C1 segment of cervical spinal cord (tissue), 14 donors: ENCODE results near the gene ENPP7.
"Not testable (repeated sequence)": the region's sequence is repeated elsewhere in the genome, so short reads cannot be mapped to it uniquely, and the experiment has no call there.

Source experiments
- DNase-seq, 14 donors: peaks; one replicate each; lab custom pipeline; 2025; lab: John Stamatoyannopoulos, UW

The ENPP7 gene

GRCh38 chr17:79748295-79749099 lies 17.8 kb downstream of the ENPP7 start:
- DNase-seq: no peak

- no peak for DNase-seq
Observed at GRCh38 chr17:79749156-79749815, 18.5 kb downstream of the ENPP7 start.

DNA sequence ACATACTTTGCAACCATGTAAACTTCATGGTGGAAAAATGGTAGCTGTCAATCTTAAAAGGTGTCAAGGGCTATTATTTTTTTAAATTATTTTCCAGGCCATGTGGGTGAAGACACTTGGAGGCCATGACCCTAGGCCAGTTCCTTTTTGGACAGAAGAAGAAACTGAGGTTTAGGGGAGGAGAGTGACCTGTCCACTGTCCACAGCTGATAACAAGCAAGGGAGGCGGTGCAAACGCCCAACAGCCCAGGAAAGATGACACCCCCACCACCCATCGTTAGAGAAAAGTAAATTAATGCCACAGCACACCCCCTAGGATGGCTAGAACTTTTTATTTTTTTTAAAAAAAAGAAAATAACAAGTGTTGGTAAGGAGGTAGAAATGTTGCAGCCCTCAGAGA lies 19.2 kb downstream of the ENPP7 start:
- no peak for DNase-seq

DNA sequence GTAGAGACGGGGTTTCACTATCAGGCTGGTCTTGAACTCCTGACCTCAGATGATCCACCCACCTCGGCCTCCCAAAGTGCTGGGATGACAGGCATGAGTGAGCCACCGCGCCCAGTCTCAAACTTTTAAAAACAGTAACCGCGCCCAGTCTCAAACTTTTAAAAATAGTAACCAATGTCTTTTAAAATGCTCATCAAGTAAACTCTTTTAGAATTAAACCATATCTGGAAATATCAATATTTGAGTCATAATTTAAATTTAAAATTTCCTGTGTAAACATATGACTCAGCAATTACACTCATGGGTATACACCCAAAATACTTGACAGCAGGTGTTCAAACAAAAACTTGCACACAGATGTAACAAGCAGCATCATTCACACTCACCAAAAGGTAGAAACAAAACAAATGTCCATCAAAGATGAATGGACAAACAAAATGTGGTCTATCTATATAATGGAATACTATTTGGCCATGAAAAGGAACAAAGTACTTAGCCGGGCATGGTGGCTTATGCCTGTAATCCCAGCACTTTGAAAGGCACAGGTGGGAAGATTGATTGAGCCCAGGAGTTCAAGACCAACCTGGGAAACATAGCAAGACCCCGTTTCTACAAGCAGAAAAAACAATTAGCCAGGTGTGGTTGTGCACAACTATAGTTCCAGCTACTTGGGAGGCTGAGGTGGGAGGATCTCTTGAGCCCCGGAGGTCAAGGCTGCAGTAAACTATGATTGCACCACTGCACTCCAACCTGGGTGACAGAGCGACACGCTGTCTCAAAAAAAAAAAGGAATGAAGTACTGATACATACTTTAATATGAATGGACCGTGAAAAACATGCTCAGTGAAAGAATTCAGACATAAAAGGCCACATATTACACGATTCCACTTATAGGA lies 20.2 kb downstream of the ENPP7 start:
- no peak for DNase-seq

DNA sequence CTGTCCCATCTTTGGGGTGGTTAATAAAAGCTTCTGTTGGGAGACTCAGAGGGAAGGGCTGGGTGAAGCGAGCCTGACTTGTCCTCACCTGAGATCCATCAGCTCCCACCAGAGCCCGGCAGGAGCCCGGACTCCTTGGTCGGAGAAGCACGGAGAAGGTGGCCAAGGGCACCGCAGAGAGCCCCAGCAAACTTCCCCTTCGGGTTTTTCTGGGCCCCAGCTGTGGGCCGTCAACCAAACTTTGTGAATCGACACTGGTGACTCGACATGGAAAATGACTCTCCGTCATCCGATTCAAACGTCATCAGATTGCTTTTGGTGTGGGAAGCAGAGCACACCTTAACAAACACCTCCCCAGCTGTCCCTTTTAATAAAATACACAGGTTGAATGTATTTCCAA lies 21.4 kb downstream of the ENPP7 start:
- DNase-seq: no peak

- DNase-seq: no peak
Observed at GRCh38 chr17:79754370-79754769, 23.6 kb downstream of the ENPP7 start.

DNA sequence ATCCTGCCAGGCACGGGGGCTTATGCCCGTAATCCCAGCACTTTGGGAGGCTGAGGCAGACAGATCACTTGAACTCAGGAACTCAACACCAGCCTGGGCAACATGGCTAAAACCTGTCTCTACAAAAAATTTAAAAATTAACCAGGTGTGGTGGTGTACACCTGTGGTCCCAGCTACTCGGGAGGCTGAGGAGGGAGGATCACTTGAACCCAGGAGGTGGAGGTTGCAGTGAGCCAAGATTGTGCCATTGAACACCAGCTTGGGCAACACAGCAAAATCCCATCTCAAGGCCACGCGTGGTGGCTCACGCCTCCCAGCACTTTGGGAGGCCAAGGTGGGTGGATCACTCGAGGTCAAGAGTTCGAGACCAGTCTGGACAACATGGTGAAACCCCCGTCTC lies 24.2 kb downstream of the ENPP7 start:
- not testable (repeated sequence) for DNase-seq

DNA sequence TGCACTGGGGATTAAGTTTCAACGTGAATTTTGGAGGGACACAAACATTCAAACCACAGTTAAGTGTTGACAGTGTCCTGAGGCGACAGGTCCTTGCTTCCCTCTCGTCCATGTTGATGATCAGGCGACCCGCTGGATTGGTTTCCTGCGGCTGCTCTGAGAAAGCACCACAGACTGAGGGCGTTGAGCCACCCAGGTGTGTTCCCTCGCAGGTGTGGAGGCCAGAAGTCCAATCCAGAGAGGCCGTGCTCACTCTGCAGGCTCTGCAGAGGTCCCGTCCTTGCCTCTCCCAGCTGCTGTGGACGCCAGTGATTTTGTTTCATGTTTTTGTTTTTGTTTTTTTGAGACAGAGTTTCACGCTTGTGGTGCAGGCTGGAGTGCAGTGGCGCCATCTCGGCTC lies 24.8 kb downstream of the ENPP7 start:
- no peak for DNase-seq

DNA sequence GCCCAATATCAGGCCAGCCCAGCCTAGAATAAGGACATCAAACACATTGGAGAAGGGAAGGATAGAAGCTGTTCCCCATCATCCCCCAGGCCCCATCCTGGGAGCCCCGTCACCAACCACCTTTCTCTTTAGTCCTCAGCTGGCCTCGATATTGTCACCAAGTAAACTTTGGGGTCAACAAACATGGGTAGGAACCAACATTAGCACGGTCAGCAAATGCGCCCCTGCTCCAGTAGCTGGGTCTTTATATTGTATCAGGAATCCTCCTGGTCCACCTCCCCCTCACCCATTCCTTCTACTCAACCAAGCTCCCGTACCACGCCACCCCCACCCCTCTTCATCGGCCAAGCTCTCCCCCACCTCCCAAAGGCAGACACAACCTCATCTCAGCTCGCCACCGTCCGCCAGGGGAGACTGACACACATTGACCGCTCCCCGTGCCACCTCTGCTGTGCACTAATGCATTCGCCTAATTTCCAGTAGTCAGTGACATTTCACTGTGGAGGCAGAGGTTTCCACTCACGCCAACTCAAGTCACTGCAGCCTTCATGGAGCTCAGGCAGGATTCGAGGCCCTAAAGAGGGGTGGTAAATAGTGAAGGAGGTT lies 26.5 kb downstream of the ENPP7 start:
- DNase-seq: no peak

DNA sequence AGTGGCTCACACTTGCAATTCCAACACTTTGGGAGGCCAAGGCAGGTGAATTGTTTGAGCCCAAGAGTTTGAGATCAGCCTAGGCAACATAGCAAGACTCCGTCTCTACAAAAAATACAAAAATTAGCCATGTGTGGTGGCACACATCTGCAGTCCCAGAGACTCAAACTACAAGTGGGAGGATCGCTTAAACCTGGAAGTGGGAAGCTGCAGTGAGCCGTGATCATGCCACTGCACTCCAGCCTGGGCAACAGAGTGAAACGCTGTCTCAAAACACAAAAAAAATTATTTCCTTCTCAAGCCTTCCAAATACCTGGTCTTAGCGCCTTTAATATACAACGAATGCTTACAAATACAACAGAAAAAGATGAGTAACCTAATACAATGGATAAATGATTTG lies 27.5 kb downstream of the ENPP7 start:
- no peak for DNase-seq

- DNase-seq: no peak
Observed at GRCh38 chr17:79760197-79760906, 29.6 kb downstream of the ENPP7 start.

DNA sequence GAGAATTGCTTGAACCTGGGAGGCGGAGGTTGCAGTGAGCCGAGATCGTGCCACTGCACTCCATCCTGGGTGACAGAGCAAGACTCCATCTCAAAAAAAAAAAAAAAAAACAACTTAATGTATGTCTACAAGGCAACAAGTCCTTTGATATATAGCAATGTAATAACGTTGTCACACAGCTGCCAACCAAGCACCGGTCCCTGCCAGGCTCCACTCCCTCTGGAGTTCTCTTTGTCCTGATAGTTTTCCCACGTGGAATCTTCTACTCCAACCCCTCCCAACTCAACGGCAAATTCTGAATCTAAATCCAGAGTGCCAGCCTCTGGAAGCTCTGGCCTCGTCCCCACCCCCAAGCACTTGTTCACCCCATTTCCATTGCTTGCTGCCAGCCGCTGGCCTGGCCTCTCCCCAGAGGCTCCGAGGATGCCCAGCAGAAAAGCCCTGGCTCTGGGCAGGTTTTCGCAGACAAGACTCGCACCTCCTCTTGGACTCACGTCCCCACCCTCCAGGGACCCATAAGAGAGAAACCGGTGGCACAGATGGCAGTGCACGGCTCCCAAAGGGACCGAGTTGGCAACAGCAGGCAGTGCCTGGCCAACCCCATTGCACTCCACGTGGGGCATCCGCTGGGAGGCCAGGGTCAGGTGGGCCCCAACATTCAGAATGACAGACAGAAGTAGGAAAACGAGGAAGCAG lies 31.3 kb downstream of the ENPP7 start:
- no peak for DNase-seq

DNA sequence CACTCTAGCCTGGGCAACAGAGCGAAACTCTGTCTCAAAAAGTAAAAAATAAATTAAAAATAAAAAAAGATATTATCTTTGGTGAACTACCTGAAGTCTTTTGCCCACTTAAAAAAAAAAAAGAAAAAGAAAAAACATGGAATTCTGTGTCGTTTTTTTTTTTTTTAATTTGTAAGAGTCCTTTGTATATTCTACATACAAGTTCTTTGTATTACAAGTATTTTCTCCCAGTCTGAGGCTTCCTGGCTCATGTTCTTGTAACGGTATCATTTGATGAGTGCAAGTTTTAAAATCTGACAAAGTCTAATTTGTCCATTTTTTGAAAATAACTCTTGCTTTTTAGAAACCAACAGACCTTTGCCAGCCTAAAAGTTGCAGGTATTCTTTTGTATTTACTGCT lies 35.0 kb downstream of the ENPP7 start:
- no peak for DNase-seq

DNA sequence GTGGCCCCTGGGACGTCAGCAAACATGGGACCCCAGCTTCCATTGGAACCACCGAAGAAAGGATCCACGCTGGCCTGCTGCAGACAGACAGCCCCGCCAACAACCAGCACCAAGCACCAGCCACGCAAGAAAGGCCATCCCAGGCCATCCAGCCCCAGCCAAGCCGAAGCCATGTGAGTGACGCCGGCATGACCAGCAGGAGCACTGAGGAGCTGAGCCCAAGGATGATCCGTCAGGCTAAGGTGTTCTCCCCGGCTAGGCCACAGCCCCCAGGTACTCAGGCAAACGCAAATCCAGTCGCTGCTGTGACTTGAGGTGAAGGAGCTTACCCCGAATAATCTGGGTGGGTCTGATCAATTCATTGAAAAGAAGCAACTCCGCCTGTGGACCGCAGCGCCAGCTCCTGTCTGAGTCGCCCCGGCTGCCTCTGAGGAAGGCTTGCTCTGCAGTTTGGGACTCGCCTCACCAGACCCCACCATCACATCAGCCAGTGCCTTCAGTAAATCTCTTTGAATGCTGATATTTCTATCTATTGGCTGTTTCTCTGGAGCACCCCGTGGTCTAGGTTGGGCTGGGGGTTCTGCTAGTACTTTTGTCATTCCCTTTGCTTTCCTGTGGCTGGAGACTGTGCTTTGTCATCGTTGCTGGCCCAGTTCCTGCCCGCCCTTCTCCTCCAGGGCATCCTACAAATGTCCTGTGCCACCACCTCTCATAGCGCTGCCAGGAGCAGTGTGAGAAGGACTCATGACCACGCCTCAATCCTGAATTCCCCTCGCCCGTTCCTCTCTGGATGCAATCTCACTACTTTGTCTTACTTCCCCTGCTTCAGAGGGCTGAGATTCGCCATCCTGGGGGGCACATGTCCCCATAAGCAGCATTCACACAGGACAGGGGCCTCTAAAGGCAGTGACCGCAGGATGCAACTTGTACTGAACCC lies 39.1 kb downstream of the ENPP7 start:
- no peak for DNase-seq

GRCh38 chr17:79771276-79771675 lies 40.5 kb downstream of the ENPP7 start:
- no peak for DNase-seq

- not testable (repeated sequence) for DNase-seq
Observed at GRCh38 chr17:79772726-79773125, 42.0 kb downstream of the ENPP7 start.

DNA sequence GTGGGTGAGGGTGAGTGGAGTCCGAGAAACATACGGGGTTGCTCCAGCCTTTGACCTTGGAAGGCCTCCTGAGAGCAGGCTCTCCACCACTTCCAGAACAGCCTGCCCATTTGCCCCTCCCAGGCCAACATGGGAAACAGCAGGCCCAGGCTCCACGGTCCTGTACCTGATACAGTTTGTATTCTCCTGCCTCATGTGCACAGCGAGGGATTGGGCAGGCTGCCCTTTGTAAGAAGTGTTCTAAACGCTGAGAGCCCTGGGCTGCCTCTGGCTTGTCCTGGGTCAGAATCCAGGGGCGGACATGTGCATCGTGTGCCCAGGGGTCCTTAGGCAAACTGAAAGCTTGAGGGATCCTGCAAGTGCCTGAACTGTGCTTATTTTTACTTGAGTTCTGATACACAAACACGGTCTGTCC lies 43.8 kb downstream of the ENPP7 start:
- no peak for DNase-seq

DNA sequence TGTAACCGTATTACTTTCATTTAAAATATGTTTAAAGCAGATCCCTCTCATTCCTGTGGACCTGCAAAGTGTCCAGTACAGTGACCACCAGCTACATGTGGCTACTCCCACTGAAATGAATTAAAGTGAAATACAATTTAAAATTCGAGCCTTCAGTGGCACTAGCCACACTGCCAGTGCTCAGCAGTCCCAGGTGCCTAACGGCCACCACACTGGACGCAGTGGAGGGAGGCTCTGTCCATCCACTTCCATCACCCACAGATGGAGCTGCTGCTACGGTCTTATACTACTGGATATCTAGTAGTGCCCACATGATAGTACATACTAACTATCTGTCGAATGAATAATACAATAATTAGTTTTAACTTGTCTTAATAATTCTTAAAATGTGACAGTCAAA lies 44.9 kb downstream of the ENPP7 start:
- no peak for DNase-seq

GRCh38 chr17:79776376-79777119 lies 45.8 kb downstream of the ENPP7 start:
- no peak for DNase-seq
